Measurements from ENCODE around the gene RUNX1. TPM values are rescaled to one million over a fixed set of nuclear protein-coding genes. Genes with fewer than 3 reads are reported as not detected.

The RUNX1 gene
- total and polyA plus RNA-seq, 2 of the 13 experiments (the other 11 are each of a cell fraction or from before 2014, with no cell fraction given): 5.4 to 6.4 TPM

DNA sequence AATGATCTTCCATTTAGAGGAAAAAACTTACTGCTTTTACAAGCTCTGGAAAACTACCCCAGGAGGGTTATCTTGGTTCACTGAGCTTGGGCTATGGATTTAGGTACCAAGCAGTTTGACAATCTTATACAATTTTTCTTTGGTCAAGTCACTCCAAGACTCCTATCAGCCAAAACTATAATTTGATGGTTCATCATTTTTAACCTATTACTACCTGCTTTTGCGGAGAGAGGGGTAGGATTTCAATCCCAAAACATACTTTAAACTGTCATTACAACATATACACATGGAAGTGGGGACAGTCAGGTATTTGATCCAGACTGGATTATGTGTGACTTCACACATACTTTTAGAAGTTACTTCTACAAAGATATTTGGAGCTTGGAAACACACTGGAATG lies 71.8 kb downstream of the RUNX1 start:
- DNase-seq (ENCODE audit: low spot score) (no peak), FAIRE-seq (no peak), ATAC-seq (no peak)
- Histone ChIP-seq H3K27ac (ENCODE audit: extremely low read length, insufficient read depth, low read length) (no peak overlapping the region), H4K20me1 (ENCODE audit: insufficient read depth, low read length) (no peaks in the 10 kb centered on the region), H3K36me3 (replicated peaks in 1 of 2; ENCODE audit: control insufficient read depth in 1 of 2, insufficient read depth in 2 of 2, low read length in 2 of 2) (no peaks in the 10 kb centered on the region), H3K4me1 (ENCODE audit: insufficient read depth, low read length) (peaks cover 16% of the 10 kb centered on the region), H3K4me2 (ENCODE audit: low read depth, low read length) (no peak overlapping the region), H3K9ac (ENCODE audit: insufficient read depth, low read depth, low read length) (no peak overlapping the region), H3K79me2 (ENCODE audit: insufficient read depth, low read length) (no peaks in the 10 kb centered on the region), H3K9me3 (ENCODE audit: low read length) (no peaks in the 10 kb centered on the region), H2AFZ (ENCODE audit: low read length) (no peak overlapping the region), H3K4me3 (replicated peaks in 1 of 3; ENCODE audit: insufficient read depth in 1 of 3, low read depth in 2 of 3, low read length in 3 of 3) (no peak overlapping the region), H3K27me3 (ENCODE audit: control insufficient read depth in 1 of 2, insufficient read depth in 2 of 2, low read length in 2 of 2) (no peaks in the 10 kb centered on the region; a peak in 1 of 5 replicates)
- no TSS peak for BruUV-seq (replicated peaks)
- POLR2A ChIA-PET: no interaction called here
- WGBS (ENCODE audit: low lambda C conversion rate): 100% methylated on average over 1 of the region's 1 CpG
- intact Hi-C loops (cut with micrococcal nuclease; ENCODE audit: unreplicated experiment) (no loop called here), in situ Hi-C loops (cut with HindIII; ENCODE audit: extremely low pct_ligation_motif_present, low pct_unique_long_range_greater_than_20kb) (no loop called here)
- TF ChIP-seq ATM (IDR thresholded peaks at IDR 0.05; ENCODE audit: borderline replicate concordance) (no peak), ZSCAN9 (CRISPR knock-in tag; IDR thresholded peaks at IDR 0.05; ENCODE audit: borderline replicate concordance) (no peak), SP140L (CRISPR knock-in tag; IDR thresholded peaks at IDR 0.05; ENCODE audit: borderline replicate concordance) (no peak), ZNF839 (CRISPR knock-in tag; IDR thresholded peaks at IDR 0.05; ENCODE audit: borderline replicate concordance) (no peak), PHF21A (CRISPR knock-in tag; IDR thresholded peaks at IDR 0.05) (no peak), NFATC3 (CRISPR knock-in tag; IDR thresholded peaks at IDR 0.05) (no peak)
- TF ChIP-seq, protein P1, sequence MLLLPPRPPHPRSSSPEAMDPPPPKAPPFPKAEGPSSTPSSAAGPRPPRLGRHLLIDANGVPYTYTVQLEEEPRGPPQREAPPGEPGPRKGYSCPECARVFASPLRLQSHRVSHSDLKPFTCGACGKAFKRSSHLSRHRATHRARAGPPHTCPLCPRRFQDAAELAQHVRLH (CRISPR knock-in tag; IDR thresholded peaks at IDR 0.05; ENCODE audit: borderline replicate concordance, low read depth): no peak
- TF ChIP-seq, protein P2, sequence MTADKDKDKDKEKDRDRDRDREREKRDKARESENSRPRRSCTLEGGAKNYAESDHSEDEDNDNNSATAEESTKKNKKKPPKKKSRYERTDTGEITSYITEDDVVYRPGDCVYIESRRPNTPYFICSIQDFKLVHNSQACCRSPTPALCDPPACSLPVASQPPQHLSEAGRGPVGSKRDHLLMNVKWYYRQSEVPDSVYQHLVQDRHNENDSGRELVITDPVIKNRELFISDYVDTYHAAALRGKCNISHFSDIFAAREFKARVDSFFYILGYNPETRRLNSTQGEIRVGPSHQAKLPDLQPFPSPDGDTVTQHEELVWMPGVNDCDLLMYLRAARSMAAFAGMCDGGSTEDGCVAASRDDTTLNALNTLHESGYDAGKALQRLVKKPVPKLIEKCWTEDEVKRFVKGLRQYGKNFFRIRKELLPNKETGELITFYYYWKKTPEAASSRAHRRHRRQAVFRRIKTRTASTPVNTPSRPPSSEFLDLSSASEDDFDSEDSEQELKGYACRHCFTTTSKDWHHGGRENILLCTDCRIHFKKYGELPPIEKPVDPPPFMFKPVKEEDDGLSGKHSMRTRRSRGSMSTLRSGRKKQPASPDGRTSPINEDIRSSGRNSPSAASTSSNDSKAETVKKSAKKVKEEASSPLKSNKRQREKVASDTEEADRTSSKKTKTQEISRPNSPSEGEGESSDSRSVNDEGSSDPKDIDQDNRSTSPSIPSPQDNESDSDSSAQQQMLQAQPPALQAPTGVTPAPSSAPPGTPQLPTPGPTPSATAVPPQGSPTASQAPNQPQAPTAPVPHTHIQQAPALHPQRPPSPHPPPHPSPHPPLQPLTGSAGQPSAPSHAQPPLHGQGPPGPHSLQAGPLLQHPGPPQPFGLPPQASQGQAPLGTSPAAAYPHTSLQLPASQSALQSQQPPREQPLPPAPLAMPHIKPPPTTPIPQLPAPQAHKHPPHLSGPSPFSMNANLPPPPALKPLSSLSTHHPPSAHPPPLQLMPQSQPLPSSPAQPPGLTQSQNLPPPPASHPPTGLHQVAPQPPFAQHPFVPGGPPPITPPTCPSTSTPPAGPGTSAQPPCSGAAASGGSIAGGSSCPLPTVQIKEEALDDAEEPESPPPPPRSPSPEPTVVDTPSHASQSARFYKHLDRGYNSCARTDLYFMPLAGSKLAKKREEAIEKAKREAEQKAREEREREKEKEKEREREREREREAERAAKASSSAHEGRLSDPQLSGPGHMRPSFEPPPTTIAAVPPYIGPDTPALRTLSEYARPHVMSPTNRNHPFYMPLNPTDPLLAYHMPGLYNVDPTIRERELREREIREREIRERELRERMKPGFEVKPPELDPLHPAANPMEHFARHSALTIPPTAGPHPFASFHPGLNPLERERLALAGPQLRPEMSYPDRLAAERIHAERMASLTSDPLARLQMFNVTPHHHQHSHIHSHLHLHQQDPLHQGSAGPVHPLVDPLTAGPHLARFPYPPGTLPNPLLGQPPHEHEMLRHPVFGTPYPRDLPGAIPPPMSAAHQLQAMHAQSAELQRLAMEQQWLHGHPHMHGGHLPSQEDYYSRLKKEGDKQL (CRISPR knock-in tag; IDR thresholded peaks at IDR 0.05; ENCODE audit: low read depth): no peak
- TF ChIP-seq, protein P3, sequence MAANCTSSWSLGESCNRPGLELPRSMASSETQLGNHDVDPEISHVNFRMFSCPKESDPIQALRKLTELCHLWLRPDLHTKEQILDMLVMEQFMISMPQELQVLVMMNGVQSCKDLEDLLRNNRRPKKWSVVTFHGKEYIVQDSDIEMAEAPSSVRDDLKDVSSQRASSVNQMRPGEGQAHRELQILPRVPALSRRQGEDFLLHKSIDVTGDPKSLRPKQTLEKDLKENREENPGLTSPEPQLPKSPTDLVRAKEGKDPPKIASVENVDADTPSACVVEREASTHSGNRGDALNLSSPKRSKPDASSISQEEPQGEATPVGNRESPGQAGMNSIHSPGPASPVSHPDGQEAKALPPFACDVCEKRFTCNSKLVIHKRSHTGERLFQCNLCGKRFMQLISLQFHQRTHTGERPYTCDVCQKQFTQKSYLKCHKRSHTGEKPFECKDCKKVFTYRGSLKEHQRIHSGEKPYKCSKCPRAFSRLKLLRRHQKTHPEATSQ (CRISPR knock-in tag; IDR thresholded peaks at IDR 0.05; ENCODE audit: borderline replicate concordance): no peak
- CTCF ChIA-PET (ENCODE audit: low intra/inter-chr PET ratio, low total read pairs): no interaction called here

Measured in HepG2 (cell line).